DMS79 (cell line): ENCODE data around the gene MARK1.

Source experiments
- DNase-seq: peaks from one replicate; lab custom pipeline; 2025; lab: John Stamatoyannopoulos, UW

MARK1 gene

GRCh38 chr1:220690140-220691052 lies 162.5 kb downstream of the MARK1 start, which contains the start of gene C1orf115:
Gene C1orf115 (plus strand): TSS chr1:220690363. CDS start chr1:220690403, 40 bp downstream.
- peak; percentile 54 for DNase-seq

DNA sequence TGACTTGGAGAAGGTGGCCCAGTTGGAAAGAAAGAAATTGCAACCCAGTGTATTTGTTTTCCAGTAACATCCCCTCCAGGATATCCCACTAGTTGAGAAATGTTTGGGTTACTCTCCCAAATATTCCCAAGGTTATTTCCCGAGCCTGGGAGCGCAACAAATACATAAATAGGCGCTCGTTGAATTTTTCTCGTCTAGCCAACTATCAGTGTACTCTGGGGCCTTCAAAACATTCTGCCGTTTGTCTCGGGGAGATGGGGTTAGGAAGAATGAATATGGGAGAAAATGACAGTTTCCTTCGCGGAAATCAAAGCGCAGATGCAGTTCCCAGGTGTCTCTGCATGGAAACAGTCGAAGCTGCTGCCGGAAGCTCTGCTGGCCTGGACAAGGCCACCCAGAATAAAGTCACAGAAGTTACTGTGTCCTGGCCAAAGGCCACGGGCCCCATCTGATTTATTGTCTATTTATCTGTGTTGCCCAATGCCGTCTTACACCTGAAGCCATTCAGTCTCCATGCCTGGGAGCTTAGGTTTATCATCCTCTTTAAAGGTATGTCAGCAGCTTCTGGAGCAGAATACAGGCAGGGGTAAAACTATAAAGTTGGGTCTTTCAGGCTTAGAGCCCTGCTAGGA lies 163.2 kb downstream of the MARK1 start:
- DNase-seq: no peak

DNA sequence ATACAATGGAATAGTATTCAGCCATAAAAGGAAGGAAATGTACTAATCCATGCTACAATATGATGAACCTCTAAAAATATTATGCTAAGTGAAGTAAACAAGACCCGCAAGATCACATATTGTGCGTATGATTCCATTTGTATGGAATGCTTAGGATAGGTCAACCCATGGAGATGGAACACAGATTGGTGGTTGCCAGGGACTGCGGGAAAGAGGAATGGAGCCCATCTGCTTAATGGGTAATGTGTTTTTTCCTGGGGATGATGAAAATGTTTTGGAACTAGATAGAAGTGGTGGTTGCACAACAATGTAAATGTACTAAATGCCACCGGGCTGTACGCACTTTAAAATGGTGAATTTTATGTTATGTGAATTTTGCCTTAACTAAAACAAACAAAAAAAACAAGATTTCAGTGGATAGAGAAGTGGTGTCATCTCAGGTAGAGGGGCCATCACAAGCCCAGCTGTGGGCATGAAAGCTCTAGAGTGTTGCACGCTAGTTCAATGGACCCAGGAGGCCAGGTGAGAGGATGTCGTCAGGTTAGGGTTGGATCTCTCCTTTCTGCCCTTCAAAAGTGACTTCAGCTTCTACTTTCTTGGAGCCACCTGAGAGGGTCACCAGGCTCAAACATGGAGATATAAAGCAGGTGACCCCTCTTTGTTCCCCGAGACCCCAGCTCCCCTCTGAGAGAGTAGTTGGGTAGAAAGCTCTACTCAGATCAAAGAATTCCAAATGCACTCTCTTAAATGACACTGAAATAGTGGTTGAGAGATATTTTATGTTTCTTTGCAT lies 164.7 kb downstream of the MARK1 start:
- DNase-seq: no peak

GRCh38 chr1:220694866-220695382 lies 167.0 kb downstream of the MARK1 start:
- DNase-seq: no peak

DNA sequence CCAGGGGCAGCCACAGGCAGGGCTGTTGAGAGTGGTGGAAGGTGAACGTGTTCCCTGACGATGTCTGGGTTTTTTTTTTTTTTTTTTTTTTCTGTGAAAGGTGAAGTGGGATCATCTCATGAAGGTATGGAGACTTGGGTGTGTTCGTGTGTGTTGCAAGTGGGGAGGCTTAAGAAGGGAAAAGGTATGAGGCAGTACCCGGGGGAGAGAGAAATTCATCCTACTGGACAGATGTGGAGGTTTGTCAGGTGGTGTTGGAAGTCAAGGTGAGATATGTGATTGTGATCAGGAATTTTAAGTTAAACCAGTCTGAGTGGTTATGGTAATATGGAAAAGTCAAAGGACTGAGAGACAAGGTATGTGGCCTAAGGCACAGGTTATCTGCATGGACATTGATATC lies 167.5 kb downstream of the MARK1 start:
- DNase-seq: no peak

GRCh38 chr1:220696226-220696862 lies 168.4 kb downstream of the MARK1 start:
- no peak for DNase-seq

GRCh38 chr1:220696863-220697231 lies 168.9 kb downstream of the MARK1 start:
- no peak for DNase-seq

GRCh38 chr1:220697326-220697725 lies 169.4 kb downstream of the MARK1 start:
- DNase-seq: no peak

- DNase-seq: no peak
Measured at GRCh38 chr1:220698607-220699016, 170.7 kb downstream of the MARK1 start.

- no peak for DNase-seq
Measured at GRCh38 chr1:220699044-220699443, 171.1 kb downstream of the MARK1 start.

GRCh38 chr1:220700556-220701179 lies 172.7 kb downstream of the MARK1 start:
- peak; percentile 48 for DNase-seq

- no peak for DNase-seq
Measured at GRCh38 chr1:220701974-220702373, 174.0 kb downstream of the MARK1 start.

DNA sequence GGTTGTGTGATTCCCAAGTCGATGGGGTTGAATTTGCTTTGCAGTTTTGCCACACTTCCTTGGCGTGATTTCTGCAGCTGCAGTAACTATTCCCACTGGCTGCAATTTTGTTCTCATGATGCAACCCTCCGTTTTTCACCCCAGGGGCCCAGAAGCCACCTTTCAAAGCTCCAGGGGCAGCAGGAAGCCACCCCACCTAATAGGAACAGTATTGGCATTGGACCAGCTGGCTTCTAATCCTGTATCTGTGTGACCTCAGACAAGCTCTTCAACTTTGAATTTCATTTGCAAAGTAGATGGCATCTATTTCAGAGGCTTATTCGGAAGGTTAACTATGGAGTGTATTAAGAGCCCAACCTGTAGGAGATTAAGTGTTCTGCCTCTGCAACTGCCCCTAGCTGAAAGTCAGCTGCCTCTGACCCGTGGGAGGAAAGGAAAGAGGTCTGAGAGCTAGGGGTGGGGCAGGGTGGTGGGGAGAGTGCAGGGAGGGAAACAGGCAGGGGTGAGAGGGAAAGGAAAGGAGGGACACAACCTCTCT lies 174.9 kb downstream of the MARK1 start:
- peak; percentile 85 for DNase-seq

GRCh38 chr1:220703305-220703704 lies 175.4 kb downstream of the MARK1 start:
- no peak for DNase-seq

- DNase-seq: no peak
Measured at GRCh38 chr1:220705782-220706181, 177.8 kb downstream of the MARK1 start.

- DNase-seq: no peak
Measured at GRCh38 chr1:220706480-220706879, 178.5 kb downstream of the MARK1 start.

- DNase-seq: no peak
Measured at GRCh38 chr1:220707160-220707559, 179.2 kb downstream of the MARK1 start.

DNA sequence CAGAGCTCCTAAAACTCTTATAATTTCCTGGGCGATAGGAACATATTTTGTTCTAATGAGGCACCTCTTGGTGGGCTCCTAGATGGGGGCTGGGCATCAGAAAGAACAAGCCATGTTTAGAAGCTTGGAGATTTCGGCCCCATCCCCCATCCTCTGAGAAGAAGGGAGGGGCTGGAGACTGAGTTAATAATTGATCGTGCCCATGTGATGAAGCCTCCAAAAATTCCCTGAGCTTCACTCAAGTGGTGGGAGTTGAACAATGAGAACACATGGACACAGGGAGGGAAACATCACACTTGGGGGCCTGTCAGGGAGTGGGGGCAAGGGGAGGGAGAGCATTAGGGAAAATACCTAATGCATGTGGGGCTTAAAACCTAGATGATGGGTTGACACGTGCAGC lies 180.3 kb downstream of the MARK1 start:
- no peak for DNase-seq

DNA sequence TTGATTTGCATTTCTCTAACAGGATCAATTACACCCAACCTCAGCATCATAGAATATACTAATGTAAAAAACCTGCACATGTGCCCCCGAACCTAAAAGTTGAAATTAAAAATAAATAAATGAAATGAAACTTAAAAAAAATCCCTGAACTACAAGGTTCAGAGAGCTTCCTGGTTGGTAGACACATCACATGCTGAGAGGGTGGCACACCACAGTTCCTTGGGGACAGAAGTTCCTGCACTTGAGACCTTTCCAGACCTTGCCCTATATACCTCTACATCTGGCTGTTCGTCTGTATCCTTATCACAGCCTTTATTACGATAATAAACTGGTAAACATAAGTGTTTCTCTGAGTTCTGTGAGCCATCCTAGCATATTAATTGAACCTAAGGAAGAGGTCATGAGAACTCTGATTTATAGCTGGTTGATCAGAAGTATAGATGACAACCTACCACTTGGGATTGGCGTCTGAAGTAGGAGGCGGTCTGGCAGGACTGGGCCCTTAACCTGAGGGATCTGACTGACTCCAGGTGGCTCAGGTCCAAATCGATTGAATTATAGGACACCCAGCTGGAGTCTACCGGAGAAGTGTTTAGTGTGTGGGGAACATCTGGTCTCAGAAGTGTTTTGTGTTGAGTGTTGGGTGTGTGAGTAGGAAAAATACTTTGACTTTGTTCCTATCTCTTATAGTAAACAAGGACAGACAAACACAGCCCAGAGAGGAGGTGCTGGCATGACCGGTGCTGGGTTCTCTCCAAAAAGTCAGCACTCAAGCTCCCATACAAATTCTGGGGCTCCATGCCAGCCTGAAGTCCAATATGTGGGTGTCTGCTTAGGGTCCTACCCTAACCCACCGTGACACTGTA lies 181.2 kb downstream of the MARK1 start:
- DNase-seq: peak; percentile 27

GRCh38 chr1:220710333-220710732 lies 182.4 kb downstream of the MARK1 start:
- no peak for DNase-seq
